K562 (cell line): ENCODE results near the gene TMEM63A. TPM values are rescaled to one million over a fixed set of nuclear protein-coding genes. Genes with fewer than 3 reads are reported as not detected.

Experiments
- ARID2 ChIP-seq: fragments of 450-650 bp; IDR thresholded peaks from 2 replicates; pipeline ENCODE4 v1.6.1; 2017; ENCODE audit warnings: antibody characterized with exemption, mild to moderate bottlenecking
- CCAR2 ChIP-seq: fragments of 200-400 bp; formaldehyde crosslinking; IDR thresholded peaks from 2 replicates; pipeline ENCODE4 v1.6.1; 2017; ENCODE audit warnings: mild to moderate bottlenecking, low read depth, low read length
- FOXA1 ChIP-seq: fragments of 450-650 bp; IDR thresholded peaks from 2 replicates; pipeline ENCODE4 v1.6.1; 2016; ENCODE audit warnings: mild to moderate bottlenecking, borderline replicate concordance
- KDM2B ChIP-seq: fragments of 250-450 bp; sonication (Bioruptor Pico); IDR thresholded peaks from 2 replicates; pipeline ENCODE4 v1.8.0; 2021; ENCODE audit warnings: mild to moderate bottlenecking, moderate library complexity
- MTA1 ChIP-seq: fragments of 450-650 bp; IDR thresholded peaks from 2 replicates; pipeline ENCODE4 v1.6.1; 2017; ENCODE audit warnings: borderline replicate concordance
- NFIC ChIP-seq: fragments of 450-650 bp; IDR thresholded peaks from 2 replicates; pipeline ENCODE4 v1.6.1; 2017; ENCODE audit warnings: mild to moderate bottlenecking, inconsistent platforms
- SP2 ChIP-seq: IDR thresholded peaks from 2 replicates; pipeline ENCODE4 v1.6.1; 2011; ENCODE audit warnings: mild to moderate bottlenecking, low read depth, low read length, moderate library complexity; ENCODE audit not compliant: poor library complexity, severe bottlenecking; ENCODE audit errors: extremely low read depth
- ZBTB1 ChIP-seq: sonication (generic); formaldehyde crosslinking; IDR thresholded peaks from 2 replicates; pipeline ENCODE4 v1.8.1; 2023; ENCODE audit warnings: missing genetic modification reagents, low read depth, mild to moderate bottlenecking, borderline replicate concordance
- ZKSCAN1 ChIP-seq: fragments of 150-350 bp; IDR thresholded peaks from 2 replicates; pipeline ENCODE4 v1.6.1; 2016; ENCODE audit warnings: low read depth, low read length
- ZNF583 ChIP-seq: fragments of 250-450 bp; sonication (Bioruptor Pico); IDR thresholded peaks from 2 replicates; pipeline ENCODE4 v1.4.0; 2020
- polyA plus RNA-seq, 8 experiments: library from polyadenylated mRNA; depleted of rRNA in 4 of 8; stranded (reverse) in 5 of 8; unstranded in 3 of 8; fragments of >200 nt; fragmentation: Nextera tagmentation in 2 of 8; fragmentation: Illumina TruSeq in 1 of 8; extraction: Ambion mirVana in 2 of 8; extraction: Trizol in 1 of 8; gene quantifications; 2 replicates each; pipeline versions ENCODE4 v1.2.1 to v1.2.3, GENCODE V29; 2011 to 2014; ENCODE audit warnings: inconsistent platforms in 1 of 8, missing spikeins in 1 of 8
- total RNA-seq, 7 experiments: library from RNA; depleted of rRNA in 6 of 7; stranded (reverse); fragments of >200 nt in 6 of 7; fragmentation: Illumina TruSeq in 2 of 7; extraction: Trizol in 2 of 7; gene quantifications; 2 replicates each; pipeline versions ENCODE4 v1.2.1 to v1.2.3, GENCODE V29; 2011 to 2021; ENCODE audit warnings: low replicate concordance in 1 of 7
- TF ChIP-seq, protein P1 (sequence below): fragments of 250-450 bp; sonication (Bioruptor Pico); IDR thresholded peaks from 2 replicates; pipeline ENCODE4 v1.8.0; 2022; ENCODE audit warnings: moderate library complexity, mild to moderate bottlenecking, inconsistent platforms
- TF ChIP-seq, protein P2 (sequence below), 2 experiments: fragments of 450-650 bp; IDR thresholded peaks; 2 replicates each; pipeline ENCODE4 v1.6.1; 2016
- TF ChIP-seq, protein P3 (sequence below): IDR thresholded peaks from 2 replicates; pipeline ENCODE4 v1.6.1; 2014; ENCODE audit warnings: antibody characterized with exemption

The TMEM63A gene
- total and polyA plus RNA-seq, 9 of the 15 experiments (the other 6 are each of a cell fraction or from before 2014, with no cell fraction given): 2.0 to 54.6 (median 17.5) TPM

DNA sequence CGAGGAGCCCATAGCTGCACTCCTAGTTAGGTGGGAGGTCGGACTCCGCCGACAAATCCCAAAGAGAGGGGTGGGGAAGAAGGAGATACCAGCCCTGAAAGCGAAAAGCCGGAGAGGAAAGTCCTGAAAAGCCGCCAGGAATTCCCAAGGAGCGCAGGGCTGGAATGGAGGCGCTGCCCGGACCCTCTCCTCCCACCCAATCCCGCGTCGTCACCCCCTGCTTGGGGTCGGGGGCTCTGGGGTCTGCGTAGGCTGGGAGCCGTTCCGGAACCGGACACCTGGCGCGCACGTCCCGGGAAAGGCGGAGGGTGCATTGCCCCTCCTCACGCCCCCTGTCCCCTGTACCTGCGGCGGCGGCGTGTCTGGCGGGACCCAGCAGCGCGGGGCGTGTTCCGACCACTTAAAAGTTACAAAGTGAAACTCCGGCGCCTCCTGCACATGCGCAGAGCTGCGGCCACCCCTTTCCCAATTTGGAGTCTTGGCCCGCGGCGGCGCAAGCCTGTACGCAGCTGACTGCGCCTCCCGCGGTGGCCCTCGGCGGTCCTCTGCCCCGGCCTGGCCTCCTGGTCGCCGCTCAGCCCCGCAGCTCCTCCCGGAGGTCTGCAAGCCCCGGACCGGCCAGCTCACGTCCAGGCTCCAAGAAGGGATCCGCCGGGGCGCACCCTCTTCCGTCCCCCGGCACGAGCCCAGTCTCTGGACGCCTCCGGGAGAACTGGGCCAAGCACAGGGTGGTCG is at the start of gene TMEM63A (continued):
- TF ChIP-seq, protein P1, sequence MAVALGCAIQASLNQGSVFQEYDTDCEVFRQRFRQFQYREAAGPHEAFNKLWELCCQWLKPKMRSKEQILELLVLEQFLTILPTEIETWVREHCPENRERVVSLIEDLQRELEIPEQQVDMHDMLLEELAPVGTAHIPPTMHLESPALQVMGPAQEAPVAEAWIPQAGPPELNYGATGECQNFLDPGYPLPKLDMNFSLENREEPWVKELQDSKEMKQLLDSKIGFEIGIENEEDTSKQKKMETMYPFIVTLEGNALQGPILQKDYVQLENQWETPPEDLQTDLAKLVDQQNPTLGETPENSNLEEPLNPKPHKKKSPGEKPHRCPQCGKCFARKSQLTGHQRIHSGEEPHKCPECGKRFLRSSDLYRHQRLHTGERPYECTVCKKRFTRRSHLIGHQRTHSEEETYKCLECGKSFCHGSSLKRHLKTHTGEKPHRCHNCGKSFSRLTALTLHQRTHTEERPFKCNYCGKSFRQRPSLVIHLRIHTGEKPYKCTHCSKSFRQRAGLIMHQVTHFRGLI (CRISPR knock-in tag): no peak
- TF ChIP-seq CCAR2 (no peak), ZBTB1 (CRISPR knock-in tag) (peak; percentile 83), ARID2 (no peak), ZKSCAN1 (peak; percentile 40; the same call in 1 of the 2 replicates), KDM2B (CRISPR knock-in tag) (0 out of 2 replicates have a peak, but pooled peaks have one; percentile 21), ZNF583 (peak; percentile 24; the same call in 1 of the 2 replicates), MTA1 (no peak), SP2 (no peak), NFIC (peak; percentile 44), FOXA1 (no peak)
- TF ChIP-seq, protein P2, sequence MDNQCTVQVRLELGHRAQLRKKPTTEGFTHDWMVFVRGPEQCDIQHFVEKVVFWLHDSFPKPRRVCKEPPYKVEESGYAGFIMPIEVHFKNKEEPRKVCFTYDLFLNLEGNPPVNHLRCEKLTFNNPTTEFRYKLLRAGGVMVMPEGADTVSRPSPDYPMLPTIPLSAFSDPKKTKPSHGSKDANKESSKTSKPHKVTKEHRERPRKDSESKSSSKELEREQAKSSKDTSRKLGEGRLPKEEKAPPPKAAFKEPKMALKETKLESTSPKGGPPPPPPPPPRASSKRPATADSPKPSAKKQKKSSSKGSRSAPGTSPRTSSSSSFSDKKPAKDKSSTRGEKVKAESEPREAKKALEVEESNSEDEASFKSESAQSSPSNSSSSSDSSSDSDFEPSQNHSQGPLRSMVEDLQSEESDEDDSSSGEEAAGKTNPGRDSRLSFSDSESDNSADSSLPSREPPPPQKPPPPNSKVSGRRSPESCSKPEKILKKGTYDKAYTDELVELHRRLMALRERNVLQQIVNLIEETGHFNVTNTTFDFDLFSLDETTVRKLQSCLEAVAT (IDR thresholded peaks at IDR 0.05): peak in 1 of 2 experiments; percentile 68; a peak in 1 of 4 replicates
- TF ChIP-seq, protein P3, sequence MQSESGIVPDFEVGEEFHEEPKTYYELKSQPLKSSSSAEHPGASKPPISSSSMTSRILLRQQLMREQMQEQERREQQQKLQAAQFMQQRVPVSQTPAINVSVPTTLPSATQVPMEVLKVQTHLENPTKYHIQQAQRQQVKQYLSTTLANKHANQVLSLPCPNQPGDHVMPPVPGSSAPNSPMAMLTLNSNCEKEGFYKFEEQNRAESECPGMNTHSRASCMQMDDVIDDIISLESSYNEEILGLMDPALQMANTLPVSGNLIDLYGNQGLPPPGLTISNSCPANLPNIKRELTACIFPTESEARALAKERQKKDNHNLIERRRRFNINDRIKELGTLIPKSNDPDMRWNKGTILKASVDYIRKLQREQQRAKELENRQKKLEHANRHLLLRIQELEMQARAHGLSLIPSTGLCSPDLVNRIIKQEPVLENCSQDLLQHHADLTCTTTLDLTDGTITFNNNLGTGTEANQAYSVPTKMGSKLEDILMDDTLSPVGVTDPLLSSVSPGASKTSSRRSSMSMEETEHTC: no peak
